Measurements from ENCODE around the gene DDX19B. TPM values are rescaled to one million over a fixed set of nuclear protein-coding genes. Genes with fewer than 3 reads are reported as not detected.
A peak's percentile ranks its signal among the peaks of the same experiment; 100 is the strongest.
"Not testable (repeated sequence)": the region's sequence is repeated elsewhere in the genome, so short reads cannot be mapped to it uniquely, and the experiment has no call there.

The DDX19B gene
- total RNA-seq (2014; rRNA removed; shearing (Covaris generic)), result 15.4 and 30.1 TPM in 2 replicates

- DNase-seq (ENCODE audit: low read depth), result peak; percentile 77
Measured at GRCh38 chr16:70298988-70299938, at the start of gene DDX19B. TSS of gene DDX19B (plus strand) at chr16:70299186. CDS start at chr16:70299298, 112 bp downstream.

GRCh38 chr16:70249697-70250096, 49.3 kb upstream of the DDX19B start:
- DNase-seq (ENCODE audit: low read depth), result not testable (repeated sequence)

- DNase-seq (ENCODE audit: low read depth), result peak; percentile 59
Measured at GRCh38 chr16:70250748-70251628, 48.0 kb upstream of the DDX19B start.

GRCh38 chr16:70251629-70252354, 47.2 kb upstream of the DDX19B start, which contains the start of gene EXOSC6:
TSS of gene EXOSC6 (minus strand) at chr16:70251940. CDS start at chr16:70251900, 40 bp downstream.
- peak; percentile 94 for DNase-seq (ENCODE audit: low read depth)

GRCh38 chr16:70252355-70252988, 46.5 kb upstream of the DDX19B start:
- DNase-seq (ENCODE audit: low read depth), result no peak

GRCh38 chr16:70253291-70254106, 45.5 kb upstream of the DDX19B start:
- DNase-seq (ENCODE audit: low read depth), result no peak

GRCh38 chr16:70254180-70254964, 44.6 kb upstream of the DDX19B start:
- no peak for DNase-seq (ENCODE audit: low read depth)

- DNase-seq (ENCODE audit: low read depth), result no peak
Measured at GRCh38 chr16:70254965-70255286, 44.1 kb upstream of the DDX19B start.

GRCh38 chr16:70255574-70255973, 43.4 kb upstream of the DDX19B start:
- DNase-seq (ENCODE audit: low read depth), result no peak

GRCh38 chr16:70257391-70257790, 41.6 kb upstream of the DDX19B start:
- no peak for DNase-seq (ENCODE audit: low read depth)

GRCh38 chr16:70258065-70258464, 40.9 kb upstream of the DDX19B start:
- DNase-seq (ENCODE audit: low read depth), result no peak

GRCh38 chr16:70258946-70259345, 40.0 kb upstream of the DDX19B start:
- no peak for DNase-seq (ENCODE audit: low read depth)

- DNase-seq (ENCODE audit: low read depth), result not testable (repeated sequence)
Measured at GRCh38 chr16:70259903-70260302, 39.1 kb upstream of the DDX19B start.

GRCh38 chr16:70267516-70267915, 31.5 kb upstream of the DDX19B start:
- DNase-seq (ENCODE audit: low read depth), result peak; percentile 40

GRCh38 chr16:70267922-70268321, 31.1 kb upstream of the DDX19B start:
- not testable (repeated sequence) for DNase-seq (ENCODE audit: low read depth)

- no peak for DNase-seq (ENCODE audit: low read depth)
Measured at GRCh38 chr16:70269471-70269870, 29.5 kb upstream of the DDX19B start.

GRCh38 chr16:70270176-70270575, 28.8 kb upstream of the DDX19B start:
- DNase-seq (ENCODE audit: low read depth), result no peak

- DNase-seq (ENCODE audit: low read depth), result no peak
Measured at GRCh38 chr16:70271696-70272095, 27.3 kb upstream of the DDX19B start.

GRCh38 chr16:70276392-70276791, 22.6 kb upstream of the DDX19B start:
- no peak for DNase-seq (ENCODE audit: low read depth)

All from Daoy (cell line).